GM23248 (cell line): ENCODE results near the gene DENND6A.

Experiments
- EZH2 ChIP-seq: fragments of 200-600 bp; sonication (generic); IDR thresholded peaks from 2 replicates; pipeline ENCODE4 v1.6.1; 2018; ENCODE audit warnings: antibody characterized with exemption, mild to moderate bottlenecking; ENCODE audit not compliant: insufficient read depth, poor library complexity, severe bottlenecking
- EZH2phosphoT487 ChIP-seq: fragments of 200-600 bp; sonication (generic); IDR thresholded peaks from 2 replicates; pipeline ENCODE4 v1.6.1; 2018; ENCODE audit warnings: antibody characterized with exemption, moderate library complexity, mild to moderate bottlenecking, low read depth; ENCODE audit not compliant: insufficient read depth

DNA sequence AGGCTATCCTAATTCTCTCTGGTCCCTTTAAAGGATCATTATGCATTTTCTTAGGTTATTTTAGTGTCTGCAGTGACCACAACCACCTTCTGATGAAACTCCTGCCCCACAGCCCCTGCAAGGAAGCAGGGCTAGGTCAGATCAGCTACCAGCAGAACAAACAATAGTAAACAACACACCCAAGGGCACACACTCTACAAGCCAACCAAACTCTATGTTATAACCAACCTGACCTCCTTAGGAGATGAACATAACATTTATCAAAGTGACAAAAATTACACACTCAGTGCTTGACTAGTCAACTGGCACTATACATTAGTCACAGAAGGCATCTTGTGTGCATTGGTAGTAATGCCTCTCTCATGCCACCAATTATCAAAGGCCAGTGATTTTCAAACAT lies 17.3 kb downstream of the DENND6A start:
- TF ChIP-seq EZH2phosphoT487 = no peak
- no peak for TF ChIP-seq EZH2
